Hepatocyte (in vitro differentiated cells): ENCODE results near the gene ATP5PB. TPM values are rescaled to one million over a fixed set of nuclear protein-coding genes. Genes with fewer than 3 reads are reported as not detected.

Source experiments
- DNase-seq: peaks from one replicate; pipeline ENCODE4 v3.0.0-alpha.2; 2016; ENCODE audit warnings: low spot score
- H2AFZ ChIP-seq: fragments of 200-600 bp; sonication (generic); 2 replicates; pipeline ENCODE4 v1.6.0; 2016; ENCODE audit warnings: antibody characterized with exemption, mild to moderate bottlenecking
- H3K27ac ChIP-seq: fragments of 200-600 bp; sonication (generic); 2 replicates; pipeline ENCODE4 v1.5.1; 2016; ENCODE audit warnings: mild to moderate bottlenecking
- H3K27me3 ChIP-seq: fragments of 200-600 bp; sonication (generic); 2 replicates; pipeline ENCODE4 v1.6.1; 2016
- H3K36me3 ChIP-seq: fragments of 200-600 bp; sonication (generic); replicated peaks from 2 replicates; pipeline ENCODE4 v1.5.1; 2016; ENCODE audit warnings: low read depth; ENCODE audit not compliant: insufficient read depth
- H3K4me1 ChIP-seq: fragments of 200-600 bp; sonication (generic); 2 replicates; pipeline ENCODE4 v1.5.1; 2016; ENCODE audit warnings: mild to moderate bottlenecking, moderate library complexity; ENCODE audit not compliant: insufficient read depth
- H3K4me2 ChIP-seq: fragments of 200-600 bp; sonication (generic); 2 replicates; pipeline ENCODE4 v1.6.0; 2016
- H3K4me3 ChIP-seq: fragments of 200-600 bp; sonication (generic); 2 replicates; pipeline ENCODE4 v1.5.1; 2016; ENCODE audit warnings: mild to moderate bottlenecking
- H3K79me2 ChIP-seq: fragments of 200-600 bp; sonication (generic); 2 replicates; pipeline ENCODE4 v1.6.0; 2017; ENCODE audit warnings: mild to moderate bottlenecking
- H3K9me2 ChIP-seq: fragments of 200-600 bp; sonication (generic); replicated peaks from 2 replicates; pipeline ENCODE4 v1.6.0; 2017; ENCODE audit warnings: mild to moderate bottlenecking; ENCODE audit not compliant: insufficient read depth
- H3K9me3 ChIP-seq: fragments of 200-600 bp; sonication (generic); 2 replicates; pipeline ENCODE4 v1.5.1; 2016; ENCODE audit warnings: low read depth, mild to moderate bottlenecking
- H4K20me1 ChIP-seq: fragments of 200-600 bp; sonication (generic); 2 replicates; pipeline ENCODE4 v1.6.0; 2016; ENCODE audit warnings: mild to moderate bottlenecking; ENCODE audit not compliant: insufficient read depth, poor library complexity, severe bottlenecking
- EZH2 ChIP-seq: fragments of 200-600 bp; sonication (generic); IDR thresholded peaks from 2 replicates; pipeline ENCODE4 v1.6.1; 2016; ENCODE audit warnings: antibody characterized with exemption, mild to moderate bottlenecking, borderline replicate concordance
- EZH2phosphoT487 ChIP-seq: fragments of 200-600 bp; sonication (generic); IDR thresholded peaks from one replicate; pipeline ENCODE4 v1.6.1; 2018; ENCODE audit warnings: antibody characterized with exemption, mild to moderate bottlenecking, low read depth, moderate library complexity; ENCODE audit not compliant: unreplicated experiment, severe bottlenecking
- WGBS: methylation state at CpG from one replicate; pipeline ENCODE4 v1.1.6; 2016; ENCODE audit warnings: low lambda C conversion rate; ENCODE audit errors: missing lambda C conversion rate; 5-methylcytosine and 5-hydroxymethylcytosine counted together
- polyA plus RNA-seq: library from polyadenylated mRNA; unstranded; fragments of >200 nt; fragmentation: Nextera tagmentation; extraction: Ambion mirVana; gene quantifications from 2 replicates; pipeline ENCODE4 v1.2.1, GENCODE V29; 2016
- total RNA-seq: library from RNA; depleted of rRNA; stranded (reverse); fragments of >200 nt; gene quantifications from 2 replicates; pipeline ENCODE4 v1.2.3, GENCODE V29; 2014
- TF ChIP-seq, protein P1 (sequence below): fragments of 200-600 bp; sonication (generic); IDR thresholded peaks from 2 replicates; pipeline ENCODE4 v1.5.1; 2016; ENCODE audit warnings: antibody characterized with exemption, mild to moderate bottlenecking; ENCODE audit not compliant: poor library complexity

The ATP5PB gene
- total and polyA plus RNA-seq, 2 experiments from 2014 or later: 309 to 320 TPM

DNA sequence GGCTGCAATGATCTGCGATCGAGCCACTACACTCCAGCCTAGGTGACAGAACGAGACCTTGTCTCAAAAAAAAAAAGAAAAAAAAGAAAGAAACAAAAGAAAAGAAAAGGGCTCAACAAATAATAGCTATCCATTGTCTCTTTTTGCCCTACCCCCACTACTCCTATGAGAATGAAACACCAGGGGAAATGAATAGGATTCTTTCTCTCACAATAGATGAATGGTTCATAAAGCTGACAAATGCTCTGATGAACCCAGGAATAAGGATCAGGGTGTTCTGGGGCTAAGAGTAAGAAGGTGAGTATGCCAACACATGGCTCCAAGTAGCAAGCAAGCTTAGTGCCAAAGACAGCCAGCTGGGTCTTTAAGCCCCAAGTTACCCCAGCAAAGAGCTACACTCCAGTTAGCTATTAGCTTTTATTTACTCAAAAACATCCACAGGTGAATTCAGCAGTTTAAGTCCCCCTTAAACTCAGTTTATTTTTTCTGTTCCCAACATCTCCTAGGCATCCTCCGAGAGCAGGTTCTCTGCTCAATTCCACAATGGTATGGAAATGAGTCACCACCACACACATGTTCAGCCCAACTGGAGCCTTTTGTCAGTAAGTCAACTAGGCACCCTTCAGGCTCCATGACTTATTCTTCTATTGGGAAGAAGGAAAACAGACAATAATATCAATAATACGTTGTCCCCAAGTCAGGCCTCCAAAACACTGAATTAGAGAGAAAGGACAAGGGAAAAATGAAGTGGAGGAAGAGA is 49.9 kb downstream of the ATP5PB start:
- Histone ChIP-seq H3K4me1 (no peaks in the 10 kb centered on the region), H3K79me2 (no peaks in the 10 kb centered on the region), H3K4me2 (no peak overlapping the region), H3K9me2 (no peaks in the 10 kb centered on the region), H4K20me1 (no peaks in the 10 kb centered on the region), H2AFZ (no peak overlapping the region), H3K27me3 (peaks cover 4% of the 10 kb centered on the region), H3K4me3 (no peak overlapping the region), H3K9me3 (no peaks in the 10 kb centered on the region), H3K27ac (no peak overlapping the region), H3K36me3 (no peaks in the 10 kb centered on the region)
- TF ChIP-seq, protein P1, sequence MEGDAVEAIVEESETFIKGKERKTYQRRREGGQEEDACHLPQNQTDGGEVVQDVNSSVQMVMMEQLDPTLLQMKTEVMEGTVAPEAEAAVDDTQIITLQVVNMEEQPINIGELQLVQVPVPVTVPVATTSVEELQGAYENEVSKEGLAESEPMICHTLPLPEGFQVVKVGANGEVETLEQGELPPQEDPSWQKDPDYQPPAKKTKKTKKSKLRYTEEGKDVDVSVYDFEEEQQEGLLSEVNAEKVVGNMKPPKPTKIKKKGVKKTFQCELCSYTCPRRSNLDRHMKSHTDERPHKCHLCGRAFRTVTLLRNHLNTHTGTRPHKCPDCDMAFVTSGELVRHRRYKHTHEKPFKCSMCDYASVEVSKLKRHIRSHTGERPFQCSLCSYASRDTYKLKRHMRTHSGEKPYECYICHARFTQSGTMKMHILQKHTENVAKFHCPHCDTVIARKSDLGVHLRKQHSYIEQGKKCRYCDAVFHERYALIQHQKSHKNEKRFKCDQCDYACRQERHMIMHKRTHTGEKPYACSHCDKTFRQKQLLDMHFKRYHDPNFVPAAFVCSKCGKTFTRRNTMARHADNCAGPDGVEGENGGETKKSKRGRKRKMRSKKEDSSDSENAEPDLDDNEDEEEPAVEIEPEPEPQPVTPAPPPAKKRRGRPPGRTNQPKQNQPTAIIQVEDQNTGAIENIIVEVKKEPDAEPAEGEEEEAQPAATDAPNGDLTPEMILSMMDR: no peak
- no peak for TF ChIP-seq EZH2
- TF ChIP-seq EZH2phosphoT487: no peak
- no peak for DNase-seq
- WGBS: 93% methylated on average over 5 of the region's 5 CpGs

DNA sequence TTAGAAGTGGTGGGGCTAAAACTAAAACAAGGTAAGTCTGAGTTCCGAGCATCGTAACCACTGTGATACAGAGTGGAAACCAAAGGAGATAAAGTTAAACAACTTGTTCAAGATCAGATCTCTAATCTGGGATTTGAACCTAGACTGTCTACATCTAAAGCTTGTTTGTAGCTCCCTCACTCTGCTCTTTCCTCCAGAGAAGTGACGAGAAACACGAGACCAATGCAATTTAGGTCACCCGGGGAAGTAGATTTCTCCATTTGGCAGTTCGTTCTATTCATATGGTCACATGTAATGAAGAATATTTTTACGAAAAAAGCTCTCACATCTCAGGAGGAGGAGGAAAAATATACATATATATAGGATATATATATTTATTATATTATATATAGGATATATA is 52.4 kb downstream of the ATP5PB start:
- no peaks in the 10 kb centered on the region for H3K9me3 ChIP-seq

DNA sequence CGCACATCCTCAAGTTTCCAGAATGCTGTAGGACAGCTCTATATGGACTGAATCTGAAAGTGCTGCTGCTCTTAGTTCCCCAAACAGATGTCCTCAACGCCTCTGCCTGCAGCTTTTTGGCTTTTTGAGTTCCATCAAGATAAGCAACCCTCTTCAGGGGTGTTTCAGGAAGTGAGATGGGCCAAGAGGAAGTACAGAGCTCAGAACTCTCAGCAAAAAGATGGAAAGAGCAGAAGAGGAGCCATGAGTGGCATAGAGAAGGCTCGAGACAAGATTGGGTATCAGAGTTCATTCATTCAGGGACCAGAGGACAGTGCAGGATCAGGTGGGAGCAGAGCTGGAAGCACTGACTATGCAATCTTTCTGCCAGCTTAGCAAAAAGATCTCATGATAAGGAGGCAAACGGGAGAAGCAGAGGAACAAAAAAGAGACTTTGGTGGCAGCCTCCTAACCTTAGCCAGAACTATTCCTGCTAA is 54.4 kb downstream of the ATP5PB start, which contains the start of the genes ADORA3 and TMIGD3:
ADORA3 (minus strand) TSS at position 49 of the 476 bp plus-strand sequence. CDS start 279 bp downstream, outside the sequence.
TMIGD3 (minus strand) TSS at position 49 of the 476 bp plus-strand sequence. CDS start 279 bp downstream, outside the sequence.
- Histone ChIP-seq H3K27me3 (no peaks in the 10 kb centered on the region), H2AFZ (no peak within 1 kb of the TSS), H3K9me3 (no peaks in the 10 kb centered on the region), H3K4me1 (peaks cover 14% of the 10 kb centered on the region), H4K20me1 (no peaks in the 10 kb centered on the region), H3K9me2 (no peaks in the 10 kb centered on the region), H3K27ac (no peak within 1 kb of the TSS), H3K36me3 (no peaks in the 10 kb centered on the region), H3K4me2 (no peak within 1 kb of the TSS), H3K79me2 (no peaks in the 10 kb centered on the region), H3K4me3 (no peak within 1 kb of the TSS)
- no peak for DNase-seq
- TF ChIP-seq EZH2phosphoT487: no peak
- TF ChIP-seq EZH2: no peak
- TF ChIP-seq, protein P1: no peak
- WGBS: 61% methylated on average over 4 of the region's 4 CpGs

More for the DNA sequence above, 52.4 kb downstream of the ATP5PB start:
- no peak for DNase-seq
- Histone ChIP-seq H3K4me2 (no peak overlapping the region), H3K9me2 (no peaks in the 10 kb centered on the region), H4K20me1 (no peaks in the 10 kb centered on the region), H3K27me3 (no peaks in the 10 kb centered on the region), H3K4me1 (no peaks in the 10 kb centered on the region), H3K27ac (no peak overlapping the region), H3K4me3 (no peak overlapping the region), H3K36me3 (no peaks in the 10 kb centered on the region), H3K79me2 (no peaks in the 10 kb centered on the region), H2AFZ (no peak overlapping the region)
- no peak for TF ChIP-seq EZH2
- TF ChIP-seq EZH2phosphoT487: no peak
- TF ChIP-seq, protein P1: no peak
- 83% methylated on average over 7 of the region's 7 CpGs for WGBS
